Frontal cortex (tissue), 4 donors: ENCODE results near the gene DCHS1. TPM values are rescaled to one million over a fixed set of nuclear protein-coding genes. Genes with fewer than 3 reads are reported as not detected.
A peak's percentile ranks its signal among the peaks of the same experiment; 100 is the strongest.

Experiments
- DNase-seq, 2 donors: peaks; one replicate each; pipeline ENCODE4 v3.0.0; 2012; ENCODE audit warnings: low spot score in 2 of 2
- FAIRE-seq: peaks from 2 replicates; lab custom pipeline; 2012; peaks lifted over from hg19 to GRCh38; lab: Jason Lieb, UNC
- total RNA-seq: library from RNA; depleted of rRNA; stranded (reverse); fragments of >200 nt; gene quantifications from one replicate; pipeline ENCODE4 v1.2.3, GENCODE V29; 2014
- donor health status: control.
- donor health status: control.
- donor health status: control.

The DCHS1 gene
- total RNA-seq, 1 donor from 2014 or later: 38.3 TPM

DNA sequence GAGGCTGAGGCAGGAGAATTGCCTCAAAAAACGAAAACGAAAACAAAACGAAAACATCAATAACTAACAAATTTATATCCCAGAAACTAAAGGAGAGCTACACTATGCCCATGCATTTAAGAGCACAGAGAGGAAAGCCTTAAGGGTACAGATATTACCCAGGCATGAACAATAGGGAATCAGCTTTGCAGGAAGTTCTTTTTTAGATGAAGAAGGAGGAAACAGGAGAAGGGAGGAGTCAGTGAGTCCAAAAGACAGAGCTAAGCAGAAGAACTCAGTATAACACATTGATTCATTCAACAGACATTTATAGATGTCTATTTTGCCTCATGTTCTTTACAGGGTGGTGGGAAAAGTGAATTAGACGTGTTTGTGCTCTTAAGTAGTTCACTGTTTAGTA lies 19.3 kb upstream of the DCHS1 start:
- no peak for FAIRE-seq

DNA sequence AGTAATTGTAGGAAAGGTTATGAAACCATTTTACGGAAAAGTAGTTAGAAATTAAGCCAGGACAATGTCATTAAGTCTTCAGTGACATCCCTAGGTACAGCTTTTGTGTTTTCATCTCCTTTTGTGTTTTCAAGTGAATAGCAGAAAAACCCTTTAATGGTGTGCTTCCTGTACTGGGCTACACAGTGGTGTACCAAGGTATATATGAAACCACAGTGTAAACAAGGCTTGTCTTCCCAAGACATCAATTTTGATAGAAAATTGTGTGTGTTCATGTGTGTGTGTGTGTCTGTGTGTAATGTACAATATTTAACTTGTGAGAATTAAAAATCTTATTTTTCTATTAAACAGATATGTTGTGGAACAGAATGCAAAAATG lies 18.6 kb upstream of the DCHS1 start:
- DNase-seq: no peak
- no peak for FAIRE-seq

More for the DNA sequence above, 19.3 kb upstream of the DCHS1 start:
- DNase-seq: no peak

- FAIRE-seq (no peak), DNase-seq (no peak)
Measured at GRCh38 chr11:6673523-6674218, 18.1 kb upstream of the DCHS1 start.

DNA sequence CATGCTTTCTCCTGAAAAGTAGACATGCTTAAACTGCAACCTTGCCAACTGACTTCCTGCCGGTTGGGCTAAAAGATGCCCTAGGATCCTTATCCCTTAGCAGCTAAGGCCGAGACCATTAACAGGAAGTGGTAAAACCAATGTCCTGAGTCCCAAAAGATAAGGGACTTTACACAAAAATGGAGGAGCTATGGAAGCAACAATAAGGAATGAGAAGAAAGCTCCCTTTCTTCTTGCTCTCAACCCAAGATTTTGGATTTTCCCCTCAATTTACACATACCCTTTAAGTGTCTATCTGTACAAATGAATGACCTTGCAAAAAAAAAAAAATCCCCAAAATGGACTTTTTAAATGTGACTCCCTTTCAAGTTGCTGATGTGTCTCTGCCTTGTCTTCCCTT lies 16.4 kb upstream of the DCHS1 start:
- FAIRE-seq (no peak), DNase-seq (no peak)

- FAIRE-seq (no peak), DNase-seq (no peak)
Measured at GRCh38 chr11:6670202-6670830, 14.7 kb upstream of the DCHS1 start.

DNA sequence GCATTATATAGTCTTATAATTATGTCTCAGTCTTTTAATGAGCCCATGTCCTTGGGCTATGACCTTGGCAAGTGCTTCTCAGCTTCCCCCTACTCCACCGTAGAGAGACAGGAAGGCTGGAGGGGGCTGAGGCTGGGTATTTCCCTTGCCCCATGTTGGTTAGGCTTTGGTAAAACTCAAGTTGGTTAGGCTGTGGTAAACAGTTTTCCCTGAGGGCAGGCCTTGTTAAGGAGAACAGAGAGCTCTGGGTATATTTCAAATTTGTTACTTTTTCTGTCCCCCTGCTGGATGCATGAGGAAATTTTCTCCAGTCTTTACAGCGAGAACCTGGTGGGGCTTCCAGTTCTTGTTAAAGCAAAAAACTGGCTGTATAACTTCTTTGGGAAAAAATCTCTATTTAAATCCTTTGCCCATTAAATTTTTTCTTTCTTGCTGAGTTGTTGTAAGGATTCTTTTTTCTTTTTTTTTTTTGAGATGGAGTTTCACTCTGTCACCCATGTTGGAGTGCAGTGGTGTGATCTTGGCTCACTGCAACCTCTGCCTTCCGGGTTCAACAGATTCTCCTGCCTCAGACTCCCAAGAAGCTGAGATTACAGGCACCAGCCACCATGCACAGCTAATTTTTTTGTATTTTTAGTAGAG lies 12.2 kb upstream of the DCHS1 start:
- FAIRE-seq (no peak), DNase-seq (no peak)

GRCh38 chr11:6666302-6667183 lies 10.9 kb upstream of the DCHS1 start:
- no peak for FAIRE-seq
- DNase-seq: no peak

DNA sequence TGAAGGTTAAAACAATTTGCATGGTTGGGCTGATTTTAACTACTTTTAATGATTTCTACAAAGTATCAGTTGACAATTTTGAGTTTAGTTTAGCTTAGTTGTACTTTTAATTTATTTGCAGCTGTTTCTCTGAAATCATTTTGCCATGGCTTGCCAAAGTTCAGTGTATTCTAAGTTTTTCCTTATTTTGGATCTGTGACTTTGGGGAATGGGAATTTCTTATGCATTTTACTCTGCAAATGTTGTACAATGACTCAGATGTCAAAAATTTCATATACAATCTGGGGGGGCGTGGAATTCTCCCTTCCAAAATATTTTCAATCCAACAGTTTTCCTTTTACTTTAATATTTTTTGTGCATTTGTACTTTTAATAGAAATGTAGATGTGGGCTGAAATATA lies 8.9 kb upstream of the DCHS1 start:
- no peak for FAIRE-seq
- DNase-seq: no peak

- DNase-seq (no peak), FAIRE-seq (no peak)
Measured at GRCh38 chr11:6663794-6664469, 8.3 kb upstream of the DCHS1 start.

DNA sequence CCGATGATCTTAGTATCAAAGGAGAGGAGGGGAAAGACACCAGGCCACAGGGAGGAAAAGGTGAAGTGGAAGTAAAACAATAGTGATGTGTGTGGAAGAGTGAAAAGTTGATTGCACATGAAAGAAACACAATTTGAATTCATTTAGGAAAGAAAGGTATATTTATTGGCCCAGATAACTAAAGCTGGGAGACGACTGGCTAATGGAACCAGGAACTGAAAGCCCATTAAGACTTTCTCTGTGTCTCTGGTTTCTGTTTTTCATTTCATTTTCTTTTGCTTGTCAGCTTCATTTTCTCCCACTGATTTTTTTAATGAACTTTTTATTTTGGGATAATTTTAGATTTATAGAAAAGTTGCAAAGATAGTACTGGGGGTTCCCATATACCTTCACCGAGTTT lies 5.1 kb upstream of the DCHS1 start:
- FAIRE-seq (no peak), DNase-seq (no peak)

- DNase-seq (no peak), FAIRE-seq (no peak)
Measured at GRCh38 chr11:6658647-6659046, 3.0 kb upstream of the DCHS1 start.

DNA sequence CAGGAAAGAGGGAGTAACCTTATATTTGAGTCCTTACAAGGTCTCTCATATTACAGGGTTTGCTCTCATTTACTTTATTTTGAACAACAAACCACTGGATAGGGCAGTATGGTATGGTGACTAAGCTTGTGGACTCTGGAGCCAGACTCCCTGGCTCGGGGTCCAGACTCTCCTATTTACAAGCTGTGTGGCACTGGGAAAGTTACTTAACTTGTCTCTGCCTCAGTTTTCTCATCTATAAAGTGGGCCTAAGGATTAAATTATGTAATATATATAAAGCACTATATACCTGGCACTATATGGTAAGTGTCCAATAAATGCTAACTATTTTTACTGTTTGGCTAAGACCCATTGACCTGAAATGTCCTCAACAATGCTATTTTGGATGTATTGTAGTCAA lies 1.7 kb upstream of the DCHS1 start:
- no peak for DNase-seq
- no peak for FAIRE-seq

DNA sequence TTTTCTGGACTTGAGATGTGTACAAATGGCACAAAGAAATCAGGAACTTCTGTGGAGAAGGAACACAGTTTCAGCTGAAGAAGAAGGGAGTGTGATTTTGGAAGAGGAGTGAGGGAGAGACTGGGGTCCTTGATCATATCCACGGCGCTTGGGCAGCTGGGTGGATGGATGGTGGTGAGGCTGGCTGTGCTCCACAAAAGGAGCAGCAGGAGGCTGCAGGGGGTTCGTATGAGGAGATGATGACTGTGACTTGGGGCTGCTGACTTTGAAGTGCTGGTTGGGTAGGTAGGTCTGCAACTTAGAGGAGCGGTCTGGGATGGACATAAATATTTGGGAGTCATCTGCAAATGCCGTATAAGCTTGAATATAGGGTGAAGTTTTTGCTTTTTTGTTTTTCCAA lies 1.3 kb upstream of the DCHS1 start:
- DNase-seq (no peak), FAIRE-seq (no peak)

DNA sequence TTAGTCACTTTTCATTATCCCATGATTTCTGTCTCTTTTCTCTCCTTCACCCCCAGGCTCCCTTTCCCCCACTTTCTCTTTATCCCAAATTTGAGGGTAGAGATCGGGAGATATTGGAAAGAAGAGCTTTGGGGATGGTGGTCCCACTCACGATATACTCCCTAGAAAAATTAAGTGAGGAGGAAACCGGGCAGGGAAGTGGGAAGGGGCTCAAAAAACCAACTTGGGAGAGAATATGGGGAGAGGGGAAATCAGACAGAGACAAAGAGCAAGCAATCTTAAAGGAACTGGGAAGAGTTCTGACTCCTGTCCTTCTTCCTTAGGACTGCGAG lies 941 bp upstream of the DCHS1 start:
- no peak for FAIRE-seq

DNA sequence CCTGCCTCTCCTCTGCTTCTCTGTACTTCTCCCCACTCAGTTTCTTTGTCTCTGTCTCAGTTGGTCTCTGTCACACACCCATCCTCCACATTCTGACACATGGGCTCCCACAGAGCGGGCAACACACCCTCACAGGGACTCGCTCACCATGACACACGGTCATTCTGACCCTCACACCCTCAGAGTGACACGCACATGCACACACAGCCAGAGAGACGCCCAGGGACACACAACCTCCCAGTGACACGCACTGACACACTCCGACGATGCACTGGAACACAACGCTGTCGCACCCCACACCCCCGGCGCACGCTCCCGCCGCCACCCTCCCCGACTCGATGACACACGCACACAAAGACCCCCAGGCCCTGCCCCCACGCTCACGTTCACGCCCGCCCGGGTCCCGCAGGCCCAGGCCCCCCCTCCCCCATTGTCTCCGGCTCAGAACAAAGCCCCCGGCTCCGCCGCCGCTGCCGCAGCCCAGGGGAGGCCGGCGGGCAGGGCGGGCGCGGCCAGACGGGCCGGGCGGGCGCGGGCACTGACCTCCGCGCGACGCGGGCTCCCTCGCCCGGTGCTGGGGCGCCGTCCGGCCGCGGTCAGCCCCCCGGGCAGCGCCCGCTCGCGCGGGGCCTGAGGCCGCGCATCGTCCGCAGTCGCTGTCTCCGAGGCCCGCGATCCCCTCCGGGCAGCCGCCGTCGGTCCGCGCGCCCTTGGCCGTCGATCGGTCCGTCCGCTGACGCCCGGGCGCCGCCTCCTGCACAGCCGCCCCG lies 404 bp downstream of the DCHS1 start:
- DNase-seq (peak; percentile 61 to 66), FAIRE-seq (no peak)

More for the DNA sequence above, 941 bp upstream of the DCHS1 start:
- no peak for DNase-seq

GRCh38 chr11:6654281-6655019 lies 1.2 kb downstream of the DCHS1 start:
- DNase-seq (peak; percentile 51 to 67), FAIRE-seq (no peak)

DNA sequence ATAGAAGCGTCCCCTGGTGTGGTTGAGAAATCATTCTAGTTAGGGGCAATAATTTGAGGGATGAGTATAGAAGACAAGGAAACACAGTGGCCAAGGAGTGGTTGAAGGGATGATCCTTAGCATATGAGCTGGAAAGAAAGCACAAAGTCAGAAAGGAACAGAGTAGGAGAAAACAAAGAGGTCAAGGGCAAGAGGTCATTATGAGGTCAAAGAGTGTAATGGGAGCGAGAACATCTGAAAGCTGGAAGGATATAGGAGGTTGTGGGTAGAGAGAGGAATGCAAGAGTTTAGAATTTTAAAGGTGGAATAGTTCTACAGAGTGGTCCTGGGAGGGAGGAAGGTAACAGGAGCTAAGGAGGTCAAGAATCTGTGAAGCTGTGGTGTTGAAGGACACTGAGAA lies 2.0 kb downstream of the DCHS1 start:
- FAIRE-seq: no peak

DNA sequence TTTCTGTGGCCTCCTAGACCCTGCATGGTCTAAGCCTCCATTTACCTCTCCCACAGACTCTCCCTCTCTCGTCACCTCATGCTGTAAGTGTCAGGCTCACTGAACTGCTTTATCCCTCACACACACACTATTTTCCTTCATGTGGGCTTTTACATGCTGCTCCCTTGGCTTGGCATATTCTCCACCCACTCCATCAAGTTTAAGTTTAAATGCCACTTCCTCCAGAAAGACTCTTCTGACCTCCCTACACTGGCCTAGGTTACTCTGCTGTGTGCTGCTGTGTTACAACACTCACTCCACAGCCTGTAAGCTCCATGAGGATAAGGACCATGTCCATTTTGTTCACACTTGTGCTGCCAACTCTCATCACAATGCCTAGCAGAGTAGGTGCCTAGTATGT lies 2.5 kb downstream of the DCHS1 start:
- DNase-seq: no peak
- no peak for FAIRE-seq

More for the DNA sequence above, 2.0 kb downstream of the DCHS1 start:
- DNase-seq: peak in 1 of 2 donors; percentile 1

DNA sequence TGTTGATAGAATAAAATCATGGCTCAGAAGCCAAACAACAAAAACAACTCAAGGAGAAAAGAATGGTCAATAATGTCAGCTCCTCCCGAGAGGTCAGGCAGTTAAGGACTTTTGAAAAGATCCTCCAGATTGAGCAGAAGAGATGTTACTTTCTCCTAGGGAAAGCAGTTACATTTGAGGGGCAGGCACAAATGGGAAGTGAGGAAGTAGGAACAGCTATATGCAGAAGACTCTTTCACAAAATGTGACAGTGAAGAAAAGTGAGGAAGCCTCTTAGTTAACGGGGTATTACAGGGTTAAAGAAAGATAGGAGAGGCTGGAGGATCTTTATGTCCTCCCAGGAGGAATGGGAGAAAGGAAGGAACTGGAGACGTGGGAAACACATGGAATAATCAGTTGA lies 3.4 kb downstream of the DCHS1 start:
- FAIRE-seq (no peak), DNase-seq (no peak)
